ENCODE results near the gene ALAD.
"Not testable (repeated sequence)": the region's sequence is repeated elsewhere in the genome, so short reads cannot be mapped to it uniquely, and the experiment has no call there.

GRCh38 chr9:113365652-113366051 is 35.4 kb downstream of the ALAD start:
- TF ChIP-seq, protein P1, sequence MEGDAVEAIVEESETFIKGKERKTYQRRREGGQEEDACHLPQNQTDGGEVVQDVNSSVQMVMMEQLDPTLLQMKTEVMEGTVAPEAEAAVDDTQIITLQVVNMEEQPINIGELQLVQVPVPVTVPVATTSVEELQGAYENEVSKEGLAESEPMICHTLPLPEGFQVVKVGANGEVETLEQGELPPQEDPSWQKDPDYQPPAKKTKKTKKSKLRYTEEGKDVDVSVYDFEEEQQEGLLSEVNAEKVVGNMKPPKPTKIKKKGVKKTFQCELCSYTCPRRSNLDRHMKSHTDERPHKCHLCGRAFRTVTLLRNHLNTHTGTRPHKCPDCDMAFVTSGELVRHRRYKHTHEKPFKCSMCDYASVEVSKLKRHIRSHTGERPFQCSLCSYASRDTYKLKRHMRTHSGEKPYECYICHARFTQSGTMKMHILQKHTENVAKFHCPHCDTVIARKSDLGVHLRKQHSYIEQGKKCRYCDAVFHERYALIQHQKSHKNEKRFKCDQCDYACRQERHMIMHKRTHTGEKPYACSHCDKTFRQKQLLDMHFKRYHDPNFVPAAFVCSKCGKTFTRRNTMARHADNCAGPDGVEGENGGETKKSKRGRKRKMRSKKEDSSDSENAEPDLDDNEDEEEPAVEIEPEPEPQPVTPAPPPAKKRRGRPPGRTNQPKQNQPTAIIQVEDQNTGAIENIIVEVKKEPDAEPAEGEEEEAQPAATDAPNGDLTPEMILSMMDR (IDR thresholded peaks at IDR 0.05; ENCODE audit: low read depth, low read length, poor library complexity, severe bottlenecking), result not testable (repeated sequence)
- TF ChIP-seq EZH2phosphoT487 (IDR thresholded peaks at IDR 0.05; ENCODE audit: borderline replicate concordance, low read length), result not testable (repeated sequence)

Data from DOHH2 (cell line).